Raji (cell line): ENCODE data around the gene TLR3.

Experiments used
- POLR2A ChIP-seq: IDR thresholded peaks from 2 replicates; pipeline ENCODE4 v1.6.1; 2011; ENCODE audit warnings: low read depth, low read length, control low read depth; ENCODE audit not compliant: insufficient read depth

The TLR3 gene

GRCh38 chr4:186036976-186037581, 31.9 kb upstream of the TLR3 start:
- TF ChIP-seq POLR2A: no peak

DNA sequence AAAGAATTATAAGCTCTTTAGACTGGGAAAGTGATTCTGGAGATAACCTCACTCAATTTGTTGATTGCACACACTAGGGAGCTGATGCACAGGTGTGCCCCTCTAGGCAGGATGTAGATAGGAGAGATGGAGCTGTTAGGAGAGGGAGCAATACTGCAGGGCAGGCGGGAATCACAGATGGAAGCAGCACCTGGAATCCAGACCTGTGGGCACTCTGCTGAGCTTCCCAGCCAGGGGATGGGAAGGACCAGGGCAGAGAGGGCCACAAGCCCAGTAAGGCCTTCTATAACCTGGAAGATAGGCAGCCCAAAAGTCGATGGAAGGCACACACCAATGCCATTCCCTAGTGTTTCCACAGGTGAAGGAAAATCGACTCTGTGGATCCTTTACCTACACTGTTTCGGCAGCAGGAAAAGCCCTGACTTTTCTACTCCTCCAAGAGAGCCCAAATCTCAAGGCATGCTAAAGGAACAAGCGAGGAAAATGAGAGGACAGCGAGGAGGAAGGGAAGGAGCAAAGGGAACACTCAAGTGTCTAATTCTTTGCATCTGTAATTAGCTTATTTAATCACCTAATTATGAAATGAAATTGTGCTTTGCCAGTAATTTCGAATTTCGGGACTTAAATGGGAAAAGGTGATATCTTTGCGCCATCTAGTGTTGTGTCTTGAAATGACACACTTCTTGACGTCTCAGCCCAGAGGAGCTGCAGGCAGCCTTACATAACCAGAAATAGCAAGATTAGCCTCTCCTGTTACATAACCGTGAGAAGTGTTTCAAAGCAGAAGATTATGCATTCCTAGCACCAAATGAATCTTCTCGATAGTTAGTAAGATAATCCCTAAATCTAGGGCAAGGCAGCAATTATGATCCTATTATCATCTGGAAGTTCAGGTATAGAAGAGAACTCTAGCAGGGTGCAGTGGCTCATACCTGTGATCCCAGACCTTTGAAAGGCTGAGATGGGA, 31.0 kb upstream of the TLR3 start:
- no peak for TF ChIP-seq POLR2A

- no peak for TF ChIP-seq POLR2A
Observed at GRCh38 chr4:186039697-186040096, 29.3 kb upstream of the TLR3 start.

GRCh38 chr4:186040316-186040715, 28.6 kb upstream of the TLR3 start:
- no peak for TF ChIP-seq POLR2A

- TF ChIP-seq POLR2A: no peak
Observed at GRCh38 chr4:186051096-186051495, 17.9 kb upstream of the TLR3 start.

- no peak for TF ChIP-seq POLR2A
Observed at GRCh38 chr4:186058253-186058979, 10.5 kb upstream of the TLR3 start.

DNA sequence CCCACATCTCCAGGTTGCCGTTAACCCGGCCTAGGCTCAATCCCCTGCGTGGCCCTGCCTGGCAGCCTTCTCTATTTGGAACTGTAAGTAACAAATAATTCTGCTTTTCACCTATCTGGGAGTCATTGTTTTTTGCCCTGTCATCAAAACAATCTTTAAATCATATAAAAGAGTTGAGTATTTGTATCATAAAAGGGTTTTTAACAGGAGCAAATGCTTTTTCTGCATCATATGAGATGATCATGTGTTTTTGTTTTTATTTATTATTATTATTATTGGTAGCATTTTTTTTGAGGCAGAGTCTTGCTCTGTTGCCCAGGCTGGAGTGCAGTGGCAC, 10.0 kb upstream of the TLR3 start:
- no peak for TF ChIP-seq POLR2A

- no peak for TF ChIP-seq POLR2A
Observed at GRCh38 chr4:186061921-186062320, 7.0 kb upstream of the TLR3 start.

GRCh38 chr4:186067757-186068385, 1.1 kb upstream of the TLR3 start:
- TF ChIP-seq POLR2A: no peak

GRCh38 chr4:186069729-186070128, 773 bp downstream of the TLR3 start:
- no peak for TF ChIP-seq POLR2A

GRCh38 chr4:186072516-186072915, 3.6 kb downstream of the TLR3 start:
- TF ChIP-seq POLR2A: no peak

GRCh38 chr4:186074189-186074588, 5.2 kb downstream of the TLR3 start:
- TF ChIP-seq POLR2A: no peak

- no peak for TF ChIP-seq POLR2A
Observed at GRCh38 chr4:186078981-186079638, 10.2 kb downstream of the TLR3 start.

DNA sequence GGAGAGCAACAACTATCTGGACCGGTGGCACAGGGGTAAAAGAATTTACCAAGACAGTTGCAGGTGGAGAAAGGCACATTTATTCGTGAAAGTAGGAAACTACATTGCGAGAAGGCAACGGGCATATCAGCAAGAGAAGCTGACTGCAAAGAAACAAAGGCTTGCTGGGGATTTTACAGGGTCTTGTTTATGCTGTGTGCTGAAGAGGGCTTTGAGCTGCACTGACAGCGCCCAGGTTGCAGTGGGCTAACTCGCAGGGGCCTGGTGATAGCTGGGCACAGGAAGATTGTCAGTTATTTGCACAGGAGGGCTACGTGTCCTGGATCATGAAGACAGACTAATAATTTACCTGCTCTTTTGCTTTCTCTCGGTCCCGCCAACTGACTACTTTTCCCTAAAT, 10.7 kb downstream of the TLR3 start:
- TF ChIP-seq POLR2A: no peak
